Measurements from ENCODE around the gene PTPRT.

Gene PTPRT

GRCh38 chr20:42267793-42268384 lies 921.8 kb downstream of the PTPRT start:
- no peak overlapping the region for H3K23ac ChIP-seq (ENCODE audit: low read length in 2 of 2)
- no peak overlapping the region for H3K9ac ChIP-seq (ENCODE audit: low read length)
- no peaks in the 10 kb centered on the region for H3K36me3 ChIP-seq (ENCODE audit: control insufficient read depth in 1 of 2, insufficient read depth in 2 of 2, low read depth in 1 of 2, low read length in 2 of 2)
- 54% methylated on average over 4 of the region's 4 CpGs for WGBS
- H2BK5ac ChIP-seq (ENCODE audit: low read depth, low read length, poor library complexity, severe bottlenecking) = no peak overlapping the region
- H2AFZ ChIP-seq (ENCODE audit: low read depth, low read length) = no peak overlapping the region
- no peak overlapping the region for H4K8ac ChIP-seq (ENCODE audit: low read length)
- no peak overlapping the region for H3K4me3 ChIP-seq (ENCODE audit: insufficient read depth in 1 of 2, low read depth in 1 of 2, low read length in 2 of 2)
- H3K14ac ChIP-seq (ENCODE audit: low read length in 2 of 2) = no peak overlapping the region
- no peak overlapping the region for H4K91ac ChIP-seq (ENCODE audit: low read length)
- H3K4ac ChIP-seq (ENCODE audit: low read depth in 1 of 2, low read length in 2 of 2) = no peak overlapping the region
- H2BK15ac ChIP-seq (ENCODE audit: low read depth, poor library complexity, severe bottlenecking) = no peak overlapping the region
- H2BK120ac ChIP-seq (ENCODE audit: low read depth, low read length) = no peak overlapping the region
- H3K27ac ChIP-seq (ENCODE audit: low read length, poor library complexity, severe bottlenecking) = no peak overlapping the region
- H3K79me1 ChIP-seq (replicated peaks; ENCODE audit: low read length, poor library complexity, severe bottlenecking) = no peaks in the 10 kb centered on the region
- H3K4me1 ChIP-seq (ENCODE audit: control insufficient read depth, insufficient read depth, low read depth, low read length) = no peaks in the 10 kb centered on the region
- H3K27me3 ChIP-seq (ENCODE audit: control insufficient read depth in 1 of 2, insufficient read depth in 1 of 2, low read length in 2 of 2) = no peaks in the 10 kb centered on the region
- H2BK12ac ChIP-seq (ENCODE audit: low read length in 2 of 2) = no peak overlapping the region
- DNase-seq = no peak
- no peaks in the 10 kb centered on the region for H3K9me3 ChIP-seq (ENCODE audit: control insufficient read depth, low read length)
- no peak overlapping the region for H2AK5ac ChIP-seq (ENCODE audit: low read length, severe bottlenecking)
- H3K18ac ChIP-seq (ENCODE audit: low read depth in 1 of 2, low read length in 2 of 2) = no peak overlapping the region
- H3K4me2 ChIP-seq (ENCODE audit: low read length, poor library complexity, severe bottlenecking) = no peak overlapping the region

GRCh38 chr20:42261766-42262270 lies 927.9 kb downstream of the PTPRT start:
- H3K27me3 ChIP-seq (ENCODE audit: control insufficient read depth in 1 of 2, insufficient read depth in 1 of 2, low read length in 2 of 2) = no peaks in the 10 kb centered on the region
- H2BK120ac ChIP-seq (ENCODE audit: low read depth, low read length) = no peak overlapping the region
- no peak overlapping the region for H3K23ac ChIP-seq (ENCODE audit: low read length in 2 of 2)
- no peak overlapping the region for H3K9ac ChIP-seq (ENCODE audit: low read length)
- no peak overlapping the region for H3K14ac ChIP-seq (ENCODE audit: low read length in 2 of 2)
- H3K18ac ChIP-seq (ENCODE audit: low read depth in 1 of 2, low read length in 2 of 2) = no peak overlapping the region
- H3K36me3 ChIP-seq (ENCODE audit: control insufficient read depth in 1 of 2, insufficient read depth in 2 of 2, low read depth in 1 of 2, low read length in 2 of 2) = no peaks in the 10 kb centered on the region
- H4K8ac ChIP-seq (ENCODE audit: low read length) = no peak overlapping the region
- H2BK5ac ChIP-seq (ENCODE audit: low read depth, low read length, poor library complexity, severe bottlenecking) = no peak overlapping the region
- no peak overlapping the region for H2AFZ ChIP-seq (ENCODE audit: low read depth, low read length)
- H3K4ac ChIP-seq (ENCODE audit: low read depth in 1 of 2, low read length in 2 of 2) = no peak overlapping the region
- H2BK15ac ChIP-seq (ENCODE audit: low read depth, poor library complexity, severe bottlenecking) = no peak overlapping the region
- no peaks in the 10 kb centered on the region for H3K9me3 ChIP-seq (ENCODE audit: control insufficient read depth, low read length)
- 79% methylated on average over 6 of the region's 6 CpGs for WGBS
- H3K4me3 ChIP-seq (ENCODE audit: insufficient read depth in 1 of 2, low read depth in 1 of 2, low read length in 2 of 2) = no peak overlapping the region
- DNase-seq = no peak
- no peak overlapping the region for H3K27ac ChIP-seq (ENCODE audit: low read length, poor library complexity, severe bottlenecking)
- no peak overlapping the region for H4K91ac ChIP-seq (ENCODE audit: low read length)
- no peak overlapping the region for H2BK12ac ChIP-seq (ENCODE audit: low read length in 2 of 2)
- no peaks in the 10 kb centered on the region for H3K4me1 ChIP-seq (ENCODE audit: control insufficient read depth, insufficient read depth, low read depth, low read length)
- H3K4me2 ChIP-seq (ENCODE audit: low read length, poor library complexity, severe bottlenecking) = no peak overlapping the region
- no peaks in the 10 kb centered on the region for H3K79me1 ChIP-seq (replicated peaks; ENCODE audit: low read length, poor library complexity, severe bottlenecking)
- H2AK5ac ChIP-seq (ENCODE audit: low read length, severe bottlenecking) = no peak overlapping the region

- WGBS = 43% methylated on average over 4 of the region's 4 CpGs
Observed at GRCh38 chr20:42260184-42260583, 929.5 kb downstream of the PTPRT start.

GRCh38 chr20:42259389-42259788 lies 930.3 kb downstream of the PTPRT start:
- 78% methylated on average over 3 of the region's 4 CpGs for WGBS
- H3K27me3 ChIP-seq (ENCODE audit: control insufficient read depth in 1 of 2, insufficient read depth in 1 of 2, low read length in 2 of 2) = no peaks in the 10 kb centered on the region
- no peak overlapping the region for H4K91ac ChIP-seq (ENCODE audit: low read length)
- no peaks in the 10 kb centered on the region for H3K4me1 ChIP-seq (ENCODE audit: control insufficient read depth, insufficient read depth, low read depth, low read length)
- H2BK15ac ChIP-seq (ENCODE audit: low read depth, poor library complexity, severe bottlenecking) = no peak overlapping the region
- no peak overlapping the region for H2BK5ac ChIP-seq (ENCODE audit: low read depth, low read length, poor library complexity, severe bottlenecking)
- H3K18ac ChIP-seq (ENCODE audit: low read depth in 1 of 2, low read length in 2 of 2) = no peak overlapping the region
- no peak overlapping the region for H2BK12ac ChIP-seq (ENCODE audit: low read length in 2 of 2)
- no peak overlapping the region for H3K4me3 ChIP-seq (ENCODE audit: insufficient read depth in 1 of 2, low read depth in 1 of 2, low read length in 2 of 2)
- no peak overlapping the region for H3K9ac ChIP-seq (ENCODE audit: low read length)
- H3K23ac ChIP-seq (ENCODE audit: low read length in 2 of 2) = no peak overlapping the region
- no peak overlapping the region for H4K8ac ChIP-seq (ENCODE audit: low read length)
- no peaks in the 10 kb centered on the region for H3K9me3 ChIP-seq (ENCODE audit: control insufficient read depth, low read length)
- no peak overlapping the region for H3K4ac ChIP-seq (ENCODE audit: low read depth in 1 of 2, low read length in 2 of 2)
- no peaks in the 10 kb centered on the region for H3K79me1 ChIP-seq (replicated peaks; ENCODE audit: low read length, poor library complexity, severe bottlenecking)
- no peak overlapping the region for H3K27ac ChIP-seq (ENCODE audit: low read length, poor library complexity, severe bottlenecking)
- DNase-seq = no peak
- H3K36me3 ChIP-seq (ENCODE audit: control insufficient read depth in 1 of 2, insufficient read depth in 2 of 2, low read depth in 1 of 2, low read length in 2 of 2) = no peaks in the 10 kb centered on the region
- H3K14ac ChIP-seq (ENCODE audit: low read length in 2 of 2) = no peak overlapping the region
- no peak overlapping the region for H2AFZ ChIP-seq (ENCODE audit: low read depth, low read length)
- no peak overlapping the region for H3K4me2 ChIP-seq (ENCODE audit: low read length, poor library complexity, severe bottlenecking)
- no peak overlapping the region for H2AK5ac ChIP-seq (ENCODE audit: low read length, severe bottlenecking)
- no peak overlapping the region for H2BK120ac ChIP-seq (ENCODE audit: low read depth, low read length)

More at GRCh38 chr20:42260184-42260583, 929.5 kb downstream of the PTPRT start:
- Histone ChIP-seq H3K14ac (ENCODE audit: low read length in 2 of 2) (no peak overlapping the region), H3K36me3 (ENCODE audit: control insufficient read depth in 1 of 2, insufficient read depth in 2 of 2, low read depth in 1 of 2, low read length in 2 of 2) (no peaks in the 10 kb centered on the region), H3K4me3 (ENCODE audit: insufficient read depth in 1 of 2, low read depth in 1 of 2, low read length in 2 of 2) (no peak overlapping the region), H4K91ac (ENCODE audit: low read length) (no peak overlapping the region), H3K27ac (ENCODE audit: low read length, poor library complexity, severe bottlenecking) (no peak overlapping the region), H3K27me3 (ENCODE audit: control insufficient read depth in 1 of 2, insufficient read depth in 1 of 2, low read length in 2 of 2) (no peaks in the 10 kb centered on the region), H3K18ac (ENCODE audit: low read depth in 1 of 2, low read length in 2 of 2) (no peak overlapping the region), H2AK5ac (ENCODE audit: low read length, severe bottlenecking) (no peak overlapping the region), H2BK12ac (ENCODE audit: low read length in 2 of 2) (no peak overlapping the region), H3K79me1 (replicated peaks; ENCODE audit: low read length, poor library complexity, severe bottlenecking) (no peaks in the 10 kb centered on the region), H2BK15ac (ENCODE audit: low read depth, poor library complexity, severe bottlenecking) (no peak overlapping the region), H2BK120ac (ENCODE audit: low read depth, low read length) (no peak overlapping the region), H2AFZ (ENCODE audit: low read depth, low read length) (no peak overlapping the region), H4K8ac (ENCODE audit: low read length) (no peak overlapping the region), H3K9me3 (ENCODE audit: control insufficient read depth, low read length) (no peaks in the 10 kb centered on the region), H2BK5ac (ENCODE audit: low read depth, low read length, poor library complexity, severe bottlenecking) (no peak overlapping the region), H3K23ac (ENCODE audit: low read length in 2 of 2) (no peak overlapping the region), H3K4me1 (ENCODE audit: control insufficient read depth, insufficient read depth, low read depth, low read length) (no peaks in the 10 kb centered on the region), H3K9ac (ENCODE audit: low read length) (no peak overlapping the region), H3K4me2 (ENCODE audit: low read length, poor library complexity, severe bottlenecking) (no peak overlapping the region), H3K4ac (ENCODE audit: low read depth in 1 of 2, low read length in 2 of 2) (no peak overlapping the region)
- DNase-seq = no peak
